CD4-positive, alpha-beta T cell (primary cell): ENCODE data around the gene KANK4. TPM values are rescaled to one million over a fixed set of nuclear protein-coding genes. Genes with fewer than 3 reads are reported as not detected.

ENCODE experiments used
- ATAC-seq: fragments of 200-7000 bp; cut with Tn5 transposase; one replicate; pipeline ENCODE4 v1.10.0; 2022; ENCODE audit warnings: mild to moderate bottlenecking; ENCODE audit not compliant: poor library complexity
- CTCF ChIA-PET: fragments of 350-600 bp; sonication (Branson Sonifier 250); formaldehyde crosslinking; loops from one replicate; lab custom pipeline; 2021; ENCODE audit warnings: antibody characterized with exemption, inconsistent platforms; lab: Charles Lee
- POLR2A ChIA-PET: fragments of 350-600 bp; sonication (Branson Sonifier 250); formaldehyde crosslinking; loops from one replicate; lab custom pipeline; 2021; ENCODE audit warnings: antibody characterized with exemption, inconsistent platforms; lab: Charles Lee
- DNase-seq, 14 experiments: peaks; one replicate each; pipeline ENCODE4 v3.0.0-alpha.2; 2013 to 2020; ENCODE audit warnings: mixed read lengths in 2 of 14
- H3K27ac ChIP-seq, 2 donors: one replicate each; pipeline versions ENCODE4 v1.5.1 to v1.7.0; 2013; ENCODE audit warnings: low read length in 2 of 2, low read depth in 1 of 2, mild to moderate bottlenecking in 1 of 2
- H3K27me3 ChIP-seq, 2 experiments: 1 replicate in 1 of 2; 2 replicates in 1 of 2; pipeline versions ENCODE4 v1.6.1 to v1.7.0; 2013; ENCODE audit warnings: low read length in 2 of 2, control low read depth in 1 of 2, mild to moderate bottlenecking in 1 of 2, moderate library complexity in 1 of 2; ENCODE audit not compliant: insufficient read depth in 2 of 2, control insufficient read depth in 1 of 2
- H3K36me3 ChIP-seq: one replicate; pipeline ENCODE4 v1.6.1; 2013; ENCODE audit warnings: low read length, control low read depth; ENCODE audit not compliant: insufficient read depth
- H3K4me1 ChIP-seq: one replicate; pipeline ENCODE4 v1.6.1; 2013; ENCODE audit warnings: low read length, control low read depth; ENCODE audit not compliant: insufficient read depth
- H3K4me3 ChIP-seq: one replicate; pipeline ENCODE4 v1.5.1; 2013; ENCODE audit warnings: mild to moderate bottlenecking, low read length, moderate library complexity
- H3K9me3 ChIP-seq, 2 experiments: 1 replicate in 1 of 2; 2 replicates in 1 of 2; pipeline versions ENCODE4 v1.6.1 to v1.7.0; 2013; ENCODE audit warnings: low read length in 2 of 2, mild to moderate bottlenecking in 2 of 2, control low read depth in 1 of 2, moderate library complexity in 1 of 2; ENCODE audit not compliant: control insufficient read depth in 1 of 2, insufficient read depth in 1 of 2
- H3K27ac Mint-ChIP-seq: one replicate; pipeline ENCODE4 v1.8.0; 2020; ENCODE audit warnings: mixed read lengths
- H3K27me3 Mint-ChIP-seq: one replicate; pipeline ENCODE4 v1.8.0; 2021; ENCODE audit warnings: mixed read lengths
- H3K36me3 Mint-ChIP-seq: one replicate; pipeline ENCODE4 v1.8.0; 2021; ENCODE audit warnings: low read depth, mixed read lengths
- H3K4me1 Mint-ChIP-seq: one replicate; pipeline ENCODE4 v1.8.0; 2021; ENCODE audit warnings: low read depth, mixed read lengths
- H3K4me3 Mint-ChIP-seq: one replicate; pipeline ENCODE4 v1.8.0; 2020; ENCODE audit warnings: mild to moderate bottlenecking, mixed read lengths
- H3K9me3 Mint-ChIP-seq: one replicate; pipeline ENCODE4 v1.8.0; 2020; ENCODE audit warnings: mixed read lengths
- intact Hi-C, 2 experiments: fragments of 100-400 bp; cut with DNase I in 1 of 2; cut with micrococcal nuclease in 1 of 2; formaldehyde crosslinking; loops; one replicate each; pipeline versions ENCODE4 v1.15.1 to v1.9.0; 2023 to 2025; cut with DNase I, micrococcal nuclease
- total RNA-seq, 174 experiments: library from RNA in 2 of 174; stranded (reverse) in 2 of 174; gene quantifications; one replicate each; pipeline ENCODE4 v1.2.3 and lab custom pipeline; 2021 to 2026
- TF ChIP-seq, protein P1 (sequence below): fragments of 200-600 bp; IDR thresholded peaks from one replicate; pipeline ENCODE4 v1.8.0; 2022; ENCODE audit warnings: antibody characterized with exemption, mild to moderate bottlenecking

The KANK4 gene
- total RNA-seq, 2 experiments from 2014 or later, result not detected

DNA sequence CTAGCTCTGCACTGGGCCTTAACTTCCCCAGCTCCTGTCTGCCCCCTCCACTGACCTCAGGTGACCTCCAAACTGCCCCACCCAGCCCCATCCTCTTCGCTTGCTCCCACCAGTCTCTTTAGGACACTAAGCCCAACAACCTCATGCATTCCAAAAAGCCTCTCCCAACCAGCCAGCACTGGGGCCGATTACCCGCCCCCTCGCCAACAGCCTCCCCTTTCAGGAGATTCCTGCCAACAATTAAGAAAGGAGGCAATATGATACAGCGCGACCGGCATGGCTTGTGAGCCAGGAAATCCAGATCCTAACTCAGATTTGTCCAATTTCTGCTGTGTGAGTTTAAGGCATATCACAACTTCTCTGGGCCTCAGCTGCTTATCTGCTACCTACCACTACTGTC, 14.7 kb downstream of the KANK4 start:
- H3K4me3 Mint-ChIP-seq, result no peak overlapping the region
- no peaks in the 10 kb centered on the region for H3K9me3 Mint-ChIP-seq
- Histone ChIP-seq H3K9me3 (no peaks in the 10 kb centered on the region), H3K27me3 (peaks cover 0 to 3% of the 10 kb centered on the region in 2 experiments), H3K4me1 (no peaks in the 10 kb centered on the region), H3K4me3 (no peak overlapping the region), H3K27ac (no peak overlapping the region), H3K36me3 (no peaks in the 10 kb centered on the region)
- ChIA-PET CTCF (no interaction called here), POLR2A (no interaction called here)
- ATAC-seq, result no peak
- TF ChIP-seq, protein P1, sequence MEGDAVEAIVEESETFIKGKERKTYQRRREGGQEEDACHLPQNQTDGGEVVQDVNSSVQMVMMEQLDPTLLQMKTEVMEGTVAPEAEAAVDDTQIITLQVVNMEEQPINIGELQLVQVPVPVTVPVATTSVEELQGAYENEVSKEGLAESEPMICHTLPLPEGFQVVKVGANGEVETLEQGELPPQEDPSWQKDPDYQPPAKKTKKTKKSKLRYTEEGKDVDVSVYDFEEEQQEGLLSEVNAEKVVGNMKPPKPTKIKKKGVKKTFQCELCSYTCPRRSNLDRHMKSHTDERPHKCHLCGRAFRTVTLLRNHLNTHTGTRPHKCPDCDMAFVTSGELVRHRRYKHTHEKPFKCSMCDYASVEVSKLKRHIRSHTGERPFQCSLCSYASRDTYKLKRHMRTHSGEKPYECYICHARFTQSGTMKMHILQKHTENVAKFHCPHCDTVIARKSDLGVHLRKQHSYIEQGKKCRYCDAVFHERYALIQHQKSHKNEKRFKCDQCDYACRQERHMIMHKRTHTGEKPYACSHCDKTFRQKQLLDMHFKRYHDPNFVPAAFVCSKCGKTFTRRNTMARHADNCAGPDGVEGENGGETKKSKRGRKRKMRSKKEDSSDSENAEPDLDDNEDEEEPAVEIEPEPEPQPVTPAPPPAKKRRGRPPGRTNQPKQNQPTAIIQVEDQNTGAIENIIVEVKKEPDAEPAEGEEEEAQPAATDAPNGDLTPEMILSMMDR, result no peak
- intact Hi-C loops, result loop anchor here in 1 of 2 experiments (5.0 kb wide), 1 partner anchor 37 kb away; no protein-coding TSS in a partner anchor
- no peak overlapping the region for H3K27ac Mint-ChIP-seq
- no peaks in the 10 kb centered on the region for H3K36me3 Mint-ChIP-seq
- H3K4me1 Mint-ChIP-seq, result no peaks in the 10 kb centered on the region
- H3K27me3 Mint-ChIP-seq, result peaks cover 3% of the 10 kb centered on the region
- DNase-seq, result no peak

DNA sequence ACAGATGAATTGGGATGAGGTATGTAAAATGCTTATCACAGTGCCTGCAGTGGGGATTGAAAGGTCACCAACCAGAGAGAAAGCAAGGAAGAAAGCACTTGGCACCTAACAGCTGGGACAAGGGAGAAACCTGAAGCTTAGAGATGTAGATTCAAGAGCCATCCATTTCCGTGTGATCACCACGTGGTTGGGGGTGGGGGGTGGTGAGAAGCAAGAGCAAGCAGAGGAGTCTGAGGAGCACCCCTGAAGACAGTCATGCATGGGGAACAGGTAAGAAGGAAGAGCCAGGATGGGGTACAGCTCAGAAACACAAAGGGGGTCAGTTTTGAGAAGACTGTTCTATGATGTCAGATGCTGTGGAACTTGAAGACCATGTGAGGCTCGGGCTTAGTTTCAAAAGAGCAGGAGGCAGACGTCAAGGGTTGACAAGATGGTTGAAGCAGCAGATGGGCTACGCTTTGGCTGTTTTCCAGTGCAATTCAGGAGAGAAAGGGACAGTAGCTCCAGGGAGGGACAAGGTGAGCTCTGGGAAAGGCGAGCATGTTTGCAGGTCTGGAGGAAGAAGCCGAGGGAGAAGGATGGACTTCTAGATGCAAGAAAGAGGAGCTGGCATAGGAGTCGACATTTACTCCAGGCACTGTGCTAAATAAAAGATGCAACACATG, 17.4 kb downstream of the KANK4 start:
- Histone ChIP-seq H3K4me3 (no peak overlapping the region), H3K36me3 (no peaks in the 10 kb centered on the region), H3K27ac (no peak overlapping the region), H3K27me3 (no peaks in the 10 kb centered on the region), H3K4me1 (no peaks in the 10 kb centered on the region), H3K9me3 (no peaks in the 10 kb centered on the region)
- POLR2A ChIA-PET, result no interaction called here
- TF ChIP-seq, protein P1, result no peak
- H3K36me3 Mint-ChIP-seq, result no peaks in the 10 kb centered on the region
- H3K4me3 Mint-ChIP-seq, result no peak overlapping the region
- no peak for DNase-seq
- no peak for ATAC-seq
- H3K4me1 Mint-ChIP-seq, result no peaks in the 10 kb centered on the region
- H3K27me3 Mint-ChIP-seq, result no peaks in the 10 kb centered on the region
- no peak overlapping the region for H3K27ac Mint-ChIP-seq
- intact Hi-C loops, result loop anchor here in 1 of 2 experiments (5.0 kb wide), 1 partner anchor 35 kb away; no protein-coding TSS in a partner anchor
- CTCF ChIA-PET, result no interaction called here
- H3K9me3 Mint-ChIP-seq, result no peaks in the 10 kb centered on the region

DNA sequence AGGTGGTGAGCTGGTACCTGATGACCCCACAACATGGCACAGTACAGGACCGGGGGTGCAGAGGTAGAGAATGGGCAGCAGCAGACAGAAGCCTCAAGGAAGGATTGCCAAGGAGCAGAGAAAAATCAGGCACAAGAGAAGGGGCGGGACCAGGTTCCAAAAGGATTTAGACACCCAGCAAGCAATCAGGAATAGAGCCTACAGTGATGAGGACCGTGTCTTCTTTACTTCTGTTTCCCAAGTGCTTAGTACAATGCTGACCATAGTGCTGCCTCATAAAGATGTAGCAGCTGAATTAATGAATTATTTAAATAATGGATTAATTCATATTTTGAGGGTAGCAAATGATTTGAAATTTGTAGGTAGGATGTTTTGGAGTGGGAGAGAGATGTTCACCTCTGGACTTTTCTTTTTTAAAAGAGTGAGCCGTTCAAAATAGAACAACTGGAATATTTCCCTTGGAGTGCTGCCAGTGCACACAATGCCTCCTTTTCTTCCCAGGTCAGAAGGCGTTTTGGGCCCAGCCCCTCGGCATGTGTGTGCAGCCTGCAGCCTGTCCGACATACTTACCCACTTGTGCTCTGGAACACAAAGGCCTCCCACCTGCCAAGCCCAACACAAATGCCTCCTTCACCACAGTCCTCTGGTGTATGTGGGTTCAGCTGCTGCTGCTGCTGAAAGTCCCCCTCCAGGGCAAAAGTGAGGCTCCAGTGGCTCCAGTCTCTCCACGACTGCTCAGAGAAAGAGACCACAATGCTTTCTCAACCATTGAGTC, 19.6 kb downstream of the KANK4 start:
- CTCF ChIA-PET, result no interaction called here
- H3K4me3 Mint-ChIP-seq, result no peak overlapping the region

More for the DNA sequence above, 19.6 kb downstream of the KANK4 start:
- Mint-ChIP-seq H3K27ac (no peak overlapping the region), H3K36me3 (no peaks in the 10 kb centered on the region), H3K9me3 (no peaks in the 10 kb centered on the region), H3K27me3 (no peaks in the 10 kb centered on the region), H3K4me1 (peaks cover 11% of the 10 kb centered on the region)
- DNase-seq (no peak), ATAC-seq (no peak)
- peaks cover 14% of the 10 kb centered on the region for H3K4me1 ChIP-seq
- no peak overlapping the region for H3K27ac ChIP-seq
- no peaks in the 10 kb centered on the region for H3K27me3 ChIP-seq
- no peaks in the 10 kb centered on the region for H3K9me3 ChIP-seq
- POLR2A ChIA-PET, result no interaction called here
- no peak overlapping the region for H3K4me3 ChIP-seq
- intact Hi-C loops, result loop anchor here in 1 of 2 experiments (5.0 kb wide), 1 partner anchor 32 kb away; no protein-coding TSS in a partner anchor
- H3K36me3 ChIP-seq, result no peaks in the 10 kb centered on the region
- TF ChIP-seq, protein P1, result no peak
